K562 (cell line): ENCODE results near the gene TCP10L. TPM values are rescaled to one million over a fixed set of nuclear protein-coding genes. Genes with fewer than 3 reads are reported as not detected.

Experiments
- ATF3 ChIP-seq, 2 experiments: fragments of 450-650 bp in 1 of 2; sonication (generic) in 1 of 2; formaldehyde crosslinking in 1 of 2; IDR thresholded peaks in 1 of 2; conservative IDR thresholded peaks in 1 of 2; 2 replicates each; pipeline versions ENCODE4 v1.6.1 to v1.8.1; 2016 to 2023; ENCODE audit warnings: mild to moderate bottlenecking in 2 of 2, moderate library complexity in 2 of 2, inconsistent platforms in 1 of 2, missing genetic modification reagents in 1 of 2
- CBX8 ChIP-seq: fragments of 200-600 bp; sonication (generic); IDR thresholded peaks from 2 replicates; pipeline ENCODE4 v1.6.1; 2012; ENCODE audit warnings: borderline replicate concordance, mixed run types, low read depth, mild to moderate bottlenecking, moderate library complexity, mixed read lengths, low read length, control low read depth, inconsistent platforms; ENCODE audit not compliant: poor library complexity, severe bottlenecking; ENCODE audit errors: extremely low read depth
- CHD2 ChIP-seq: IDR thresholded peaks from 2 replicates; pipeline ENCODE4 v1.6.1; 2011; ENCODE audit warnings: low read depth, low read length
- GABPA ChIP-seq: fragments of 200-800 bp; sonication (Bioruptor generic); conservative IDR thresholded peaks from 2 replicates; pipeline ENCODE4 v1.6.1; 2016; ENCODE audit warnings: low read depth, missing genetic modification characterization, missing compliant biosample characterization
- HOMEZ ChIP-seq: fragments of 250-450 bp; sonication (Bioruptor Pico); IDR thresholded peaks from 2 replicates; pipeline ENCODE4 v1.4.0; 2020; ENCODE audit warnings: mild to moderate bottlenecking, moderate library complexity
- MYNN ChIP-seq, 2 experiments: sonication (generic); formaldehyde crosslinking in 1 of 2; IDR thresholded peaks; 2 replicates each; pipeline versions ENCODE4 v1.5.0 to v1.6.1; 2016 to 2020; ENCODE audit warnings: antibody characterized with exemption in 1 of 2, missing genetic modification reagents in 1 of 2
- NFE2 ChIP-seq: IDR thresholded peaks from 2 replicates; pipeline ENCODE4 v1.6.1; 2014; ENCODE audit warnings: antibody characterized with exemption, low read depth
- POLR2B ChIP-seq: fragments of 450-650 bp; IDR thresholded peaks from 2 replicates; pipeline ENCODE4 v1.6.1; 2018; ENCODE audit warnings: low read depth; ENCODE audit not compliant: partially characterized antibody
- RUNX1 ChIP-seq: sonication (generic); IDR thresholded peaks from 2 replicates; pipeline ENCODE4 v1.6.1; 2016; ENCODE audit warnings: antibody characterized with exemption, low read depth
- TEAD2 ChIP-seq: fragments of 450-650 bp; IDR thresholded peaks from 2 replicates; pipeline ENCODE4 v1.6.1; 2016; ENCODE audit warnings: missing genetic modification characterization, control low read depth, missing compliant biosample characterization
- YY1 ChIP-seq, 3 experiments: IDR thresholded peaks; 2 replicates each; pipeline ENCODE4 v1.6.1; 2011; ENCODE audit warnings: low read length in 2 of 3, mild to moderate bottlenecking in 2 of 3, moderate library complexity in 2 of 3, borderline replicate concordance in 1 of 3, control low read depth in 1 of 3, low read depth in 1 of 3; ENCODE audit not compliant: insufficient read depth in 3 of 3, insufficient replicate concordance in 2 of 3, control insufficient read depth in 1 of 3, insufficient read length in 1 of 3; ENCODE audit errors: extremely low read depth in 1 of 3
- ZBED1 ChIP-seq: IDR thresholded peaks from 2 replicates; pipeline ENCODE4 v1.6.1; 2014
- ZBTB8A ChIP-seq: fragments of 450-650 bp; IDR thresholded peaks from 2 replicates; pipeline ENCODE4 v1.6.1; 2018; ENCODE audit warnings: mild to moderate bottlenecking, moderate library complexity; ENCODE audit not compliant: partially characterized antibody
- ZC3H4 ChIP-seq: sonication (generic); formaldehyde crosslinking; IDR thresholded peaks from 2 replicates; pipeline ENCODE4 v1.9.0; 2021; ENCODE audit warnings: missing genetic modification reagents, borderline replicate concordance
- ZNF23 ChIP-seq: fragments of 250-450 bp; sonication (Bioruptor Pico); IDR thresholded peaks from 2 replicates; pipeline ENCODE4 v1.4.0; 2020; ENCODE audit warnings: mild to moderate bottlenecking
- ZNF277 ChIP-seq: fragments of 250-450 bp; sonication (Bioruptor Pico); IDR thresholded peaks from 2 replicates; pipeline ENCODE4 v1.8.0; 2022; ENCODE audit warnings: inconsistent platforms, mild to moderate bottlenecking, moderate library complexity, borderline replicate concordance
- ZNF785 ChIP-seq: fragments of 250-450 bp; sonication (Bioruptor Pico); IDR thresholded peaks from 2 replicates; pipeline ENCODE4 v1.4.0; 2020; ENCODE audit warnings: mild to moderate bottlenecking
- polyA plus RNA-seq, 8 experiments: library from polyadenylated mRNA; depleted of rRNA in 4 of 8; stranded (reverse) in 5 of 8; unstranded in 3 of 8; fragments of >200 nt; fragmentation: Nextera tagmentation in 2 of 8; fragmentation: Illumina TruSeq in 1 of 8; extraction: Ambion mirVana in 2 of 8; extraction: Trizol in 1 of 8; gene quantifications; 2 replicates each; pipeline versions ENCODE4 v1.2.1 to v1.2.3, GENCODE V29; 2011 to 2014; ENCODE audit warnings: inconsistent platforms in 1 of 8, missing spikeins in 1 of 8
- total RNA-seq, 7 experiments: library from RNA; depleted of rRNA in 6 of 7; stranded (reverse); fragments of >200 nt in 6 of 7; fragmentation: Illumina TruSeq in 2 of 7; extraction: Trizol in 2 of 7; gene quantifications; 2 replicates each; pipeline versions ENCODE4 v1.2.1 to v1.2.3, GENCODE V29; 2011 to 2021; ENCODE audit warnings: low replicate concordance in 1 of 7
- TF ChIP-seq, protein P1 (sequence below): sonication (generic); formaldehyde crosslinking; IDR thresholded peaks from 2 replicates; pipeline ENCODE4 v1.8.1; 2022; ENCODE audit warnings: missing genetic modification reagents
- TF ChIP-seq, protein P2 (sequence below): fragments of 450-650 bp; formaldehyde crosslinking; IDR thresholded peaks from 2 replicates; pipeline ENCODE4 v1.4.0; 2020; ENCODE audit warnings: mild to moderate bottlenecking, moderate library complexity
- TF ChIP-seq, protein P3 (sequence below), 2 experiments: fragments of 450-650 bp in 1 of 2; sonication (generic) in 1 of 2; formaldehyde crosslinking; conservative IDR thresholded peaks; 2 replicates each; pipeline versions ENCODE4 v1.4.0 to v1.8.1; 2020 to 2022; ENCODE audit warnings: mild to moderate bottlenecking in 1 of 2, missing genetic modification reagents in 1 of 2

Gene TCP10L
- total and polyA plus RNA-seq, 9 of the 15 experiments (the other 6 are each of a cell fraction or from before 2014, with no cell fraction given), result 0.34 to 0.91 (median 0.56) TPM; not detected in 2

GRCh38 chr21:32612999-32613337 is 27.6 kb upstream of the TCP10L start (continued):
- TF ChIP-seq ZC3H4 (CRISPR knock-in tag) (no peak), POLR2B (peak; percentile 17), RUNX1 (no peak), CHD2 (no peak), GABPA (tag) (no peak; the same call in none of the 2 replicates), HOMEZ (CRISPR knock-in tag) (no peak), MYNN (IDR thresholded peaks at IDR 0.05) (no peak), MYNN (CRISPR knock-in tag; IDR thresholded peaks at IDR 0.05) (no peak), YY1 (IDR thresholded peaks at IDR 0.05; ENCODE audit: borderline replicate concordance in 1 of 3, control insufficient read depth in 1 of 3, extremely low read depth in 1 of 3, insufficient read depth in 3 of 3, insufficient read length in 1 of 3, insufficient replicate concordance in 2 of 3, low read depth in 1 of 3, low read length in 2 of 3) (peak in 1 of 3 experiments; percentile 2), CBX8 (no peak), ZNF277 (CRISPR knock-in tag) (no peak), ZNF785 (CRISPR knock-in tag) (no peak), ATF3 (IDR thresholded peaks at IDR 0.05) (no peak), ATF3 (CRISPR knock-in tag; conservative IDR thresholded peaks at IDR 0.05) (0 out of 2 replicates have a peak, but pooled peaks have one; percentile 7), NFE2 (no peak), ZBED1 (no peak), TEAD2 (tag) (no peak), ZNF23 (CRISPR knock-in tag) (no peak), ZBTB8A (no peak)
- TF ChIP-seq, protein P1, sequence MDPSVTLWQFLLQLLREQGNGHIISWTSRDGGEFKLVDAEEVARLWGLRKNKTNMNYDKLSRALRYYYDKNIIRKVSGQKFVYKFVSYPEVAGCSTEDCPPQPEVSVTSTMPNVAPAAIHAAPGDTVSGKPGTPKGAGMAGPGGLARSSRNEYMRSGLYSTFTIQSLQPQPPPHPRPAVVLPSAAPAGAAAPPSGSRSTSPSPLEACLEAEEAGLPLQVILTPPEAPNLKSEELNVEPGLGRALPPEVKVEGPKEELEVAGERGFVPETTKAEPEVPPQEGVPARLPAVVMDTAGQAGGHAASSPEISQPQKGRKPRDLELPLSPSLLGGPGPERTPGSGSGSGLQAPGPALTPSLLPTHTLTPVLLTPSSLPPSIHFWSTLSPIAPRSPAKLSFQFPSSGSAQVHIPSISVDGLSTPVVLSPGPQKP, result no peak
- TF ChIP-seq, protein P2, sequence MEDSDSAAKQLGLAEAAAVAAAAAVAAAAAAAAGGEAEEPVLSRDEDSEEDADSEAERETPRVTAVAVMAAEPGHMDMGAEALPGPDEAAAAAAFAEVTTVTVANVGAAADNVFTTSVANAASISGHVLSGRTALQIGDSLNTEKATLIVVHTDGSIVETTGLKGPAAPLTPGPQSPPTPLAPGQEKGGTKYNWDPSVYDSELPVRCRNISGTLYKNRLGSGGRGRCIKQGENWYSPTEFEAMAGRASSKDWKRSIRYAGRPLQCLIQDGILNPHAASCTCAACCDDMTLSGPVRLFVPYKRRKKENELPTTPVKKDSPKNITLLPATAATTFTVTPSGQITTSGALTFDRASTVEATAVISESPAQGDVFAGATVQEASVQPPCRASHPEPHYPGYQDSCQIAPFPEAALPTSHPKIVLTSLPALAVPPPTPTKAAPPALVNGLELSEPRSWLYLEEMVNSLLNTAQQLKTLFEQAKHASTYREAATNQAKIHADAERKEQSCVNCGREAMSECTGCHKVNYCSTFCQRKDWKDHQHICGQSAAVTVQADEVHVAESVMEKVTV (CRISPR knock-in tag), result no peak
- TF ChIP-seq, protein P3, sequence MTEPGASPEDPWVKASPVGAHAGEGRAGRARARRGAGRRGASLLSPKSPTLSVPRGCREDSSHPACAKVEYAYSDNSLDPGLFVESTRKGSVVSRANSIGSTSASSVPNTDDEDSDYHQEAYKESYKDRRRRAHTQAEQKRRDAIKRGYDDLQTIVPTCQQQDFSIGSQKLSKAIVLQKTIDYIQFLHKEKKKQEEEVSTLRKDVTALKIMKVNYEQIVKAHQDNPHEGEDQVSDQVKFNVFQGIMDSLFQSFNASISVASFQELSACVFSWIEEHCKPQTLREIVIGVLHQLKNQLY (CRISPR knock-in tag; conservative IDR thresholded peaks at IDR 0.05), result no peak
